GM12801 (cell line): ENCODE measurements around the gene HPS6.

ENCODE experiments used
- CTCF ChIP-seq: IDR thresholded peaks from one replicate; pipeline ENCODE4 v1.5.1; 2011; ENCODE audit warnings: control low read depth; ENCODE audit not compliant: insufficient read length; ENCODE audit errors: extremely low read depth

The HPS6 gene

GRCh38 chr10:102109166-102110116, 44.3 kb downstream of the HPS6 start:
- TF ChIP-seq CTCF = no peak

- TF ChIP-seq CTCF = no peak
Measured at GRCh38 chr10:102111276-102111675, 46.1 kb downstream of the HPS6 start.

- TF ChIP-seq CTCF = no peak
Measured at GRCh38 chr10:102112210-102112817, 47.2 kb downstream of the HPS6 start.

GRCh38 chr10:102113261-102113955, 48.3 kb downstream of the HPS6 start:
- TF ChIP-seq CTCF = no peak

GRCh38 chr10:102113956-102114857, 49.1 kb downstream of the HPS6 start:
- no peak for TF ChIP-seq CTCF

GRCh38 chr10:102114861-102115618, 49.9 kb downstream of the HPS6 start:
- no peak for TF ChIP-seq CTCF
